Activated CD8-positive, alpha-beta memory T cell treated with anti-CD3 and anti-CD28 coated beads for 1 hour (primary cell): ENCODE data around the gene MAP2K7.

Experiments used
- DNase-seq, 2 donors: peaks; one replicate each; pipeline ENCODE4 v3.0.0-alpha.2; 2020; ENCODE audit warnings: low read depth in 1 of 2; ENCODE audit errors: extremely low read depth in 1 of 2

Gene MAP2K7

DNA sequence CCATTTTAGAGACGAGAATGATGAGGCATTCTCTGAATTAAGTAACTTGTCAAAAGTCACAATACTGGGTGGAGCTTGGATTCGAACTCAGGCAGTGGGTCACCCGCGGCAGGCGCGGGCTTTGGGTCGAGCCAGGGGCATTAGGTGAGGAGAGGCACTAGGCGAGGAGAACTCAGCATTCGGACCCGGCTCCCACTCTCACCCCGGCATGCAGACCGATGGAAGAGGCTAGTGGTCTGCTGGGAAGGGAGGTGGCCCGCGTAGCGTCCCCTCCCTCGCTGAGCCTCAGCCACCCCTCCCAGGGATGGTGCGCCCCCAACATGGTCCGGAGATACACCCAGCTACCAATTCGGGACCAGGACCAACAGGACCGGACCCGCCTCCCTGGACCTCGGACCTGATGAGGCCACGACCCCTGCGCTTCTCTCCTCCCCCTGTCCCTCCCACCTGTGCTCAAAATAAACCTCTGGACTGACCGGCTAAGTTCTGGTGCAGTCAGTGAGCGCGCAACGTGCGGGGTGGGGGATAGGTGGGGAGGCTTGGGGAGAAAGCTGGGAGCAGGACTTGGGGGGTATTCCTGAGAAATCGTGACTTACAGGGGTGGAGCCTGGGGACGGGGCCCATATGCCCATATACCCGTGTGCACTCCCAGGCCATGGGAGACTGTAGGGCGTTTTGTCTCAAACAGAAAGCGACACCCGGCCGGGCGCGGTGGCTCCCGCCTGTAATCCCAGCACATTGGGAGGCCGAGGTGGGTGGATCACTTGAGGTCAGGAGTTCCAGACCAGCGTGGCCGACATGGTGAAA lies 15.1 kb downstream of the MAP2K7 start:
- DNase-seq = no peak

DNA sequence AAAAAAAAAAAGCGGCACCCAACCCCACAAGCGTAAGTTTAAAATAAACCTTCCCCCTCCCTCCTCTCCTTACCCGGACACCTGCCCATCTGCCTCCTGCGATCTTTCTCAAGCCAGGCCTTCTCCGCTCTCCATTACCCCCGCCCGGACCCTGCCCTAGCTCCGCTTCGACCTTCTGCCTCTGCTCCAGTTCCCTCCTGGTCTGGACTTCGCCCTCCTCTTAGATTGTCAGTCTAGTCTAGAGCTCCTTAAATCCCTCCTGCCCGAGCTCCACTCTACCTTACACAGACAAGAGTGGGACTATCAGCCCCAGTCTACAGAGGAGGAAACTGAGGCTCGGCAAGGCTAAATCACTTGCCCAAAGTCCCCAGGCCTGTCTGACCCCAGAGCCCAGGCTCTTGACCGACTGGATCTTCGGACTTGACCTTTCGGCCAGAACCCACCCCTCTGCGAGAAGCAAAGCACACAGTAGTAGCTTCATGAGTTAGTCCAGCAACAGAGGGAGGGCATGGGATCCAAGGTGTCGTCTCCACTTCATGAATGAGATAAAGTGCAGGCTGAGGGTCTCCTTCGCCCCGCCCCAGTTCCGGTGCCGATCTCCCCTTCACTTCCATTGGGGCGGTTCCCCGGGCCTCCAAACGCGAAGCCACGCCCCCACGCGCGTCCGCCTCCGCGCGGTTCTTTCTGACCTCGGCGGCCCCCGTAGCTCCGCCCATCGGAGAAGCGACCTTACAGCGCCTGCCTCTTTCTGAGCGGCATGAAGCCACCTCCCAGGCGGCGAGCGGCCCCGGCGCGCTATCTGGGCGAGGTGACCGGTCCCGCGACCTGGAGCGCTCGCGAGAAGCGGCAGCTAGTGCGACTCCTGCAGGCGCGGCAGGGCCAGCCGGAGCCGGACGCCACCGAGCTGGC lies 16.2 kb downstream of the MAP2K7 start, which contains the start of gene SNAPC2:
Gene SNAPC2 (plus strand): TSS at position 729 of the 909 bp plus-strand sequence. CDS start 29 bp downstream, at position 758.
- DNase-seq = peak; percentile 89 to 93

GRCh38 chr19:7920519-7921301 lies 17.0 kb downstream of the MAP2K7 start:
- peak; percentile 100 for DNase-seq

DNA sequence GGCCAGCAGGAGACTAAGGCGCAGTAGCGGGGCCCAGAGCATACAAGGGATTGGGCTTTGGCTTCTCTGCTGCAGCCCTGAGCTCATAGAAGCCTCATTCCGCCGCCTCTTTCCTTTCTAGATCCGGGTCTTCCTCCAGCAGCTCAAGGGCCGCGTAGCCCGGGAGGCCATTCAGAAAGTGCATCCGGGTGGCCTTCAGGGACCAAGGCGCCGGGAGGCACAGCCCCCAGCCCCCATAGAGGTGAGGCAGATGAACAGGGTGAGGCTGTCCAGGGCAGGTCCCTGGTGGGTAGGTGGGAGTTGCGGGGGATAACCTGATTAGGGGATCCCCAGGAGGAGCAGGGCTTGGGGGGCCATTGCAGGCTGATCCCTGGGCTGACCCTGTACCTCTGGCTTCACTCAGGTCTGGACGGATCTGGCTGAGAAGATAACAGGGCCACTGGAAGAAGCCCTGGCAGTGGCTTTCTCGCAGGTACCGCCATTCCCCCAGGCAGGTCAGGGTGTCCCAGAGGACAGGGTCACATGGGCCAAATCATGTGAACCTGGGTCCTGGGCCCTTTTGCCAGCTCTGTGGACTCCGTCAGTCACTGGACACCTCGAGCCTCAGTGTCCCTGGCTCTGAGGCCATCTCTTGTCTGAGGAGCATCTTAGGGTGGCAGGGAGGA lies 17.8 kb downstream of the MAP2K7 start:
- DNase-seq = no peak

GRCh38 chr19:7921967-7922835 lies 18.5 kb downstream of the MAP2K7 start:
- DNase-seq = no peak

GRCh38 chr19:7922836-7923195 lies 19.1 kb downstream of the MAP2K7 start:
- DNase-seq = no peak

GRCh38 chr19:7923295-7924191 lies 19.9 kb downstream of the MAP2K7 start:
- no peak for DNase-seq

DNA sequence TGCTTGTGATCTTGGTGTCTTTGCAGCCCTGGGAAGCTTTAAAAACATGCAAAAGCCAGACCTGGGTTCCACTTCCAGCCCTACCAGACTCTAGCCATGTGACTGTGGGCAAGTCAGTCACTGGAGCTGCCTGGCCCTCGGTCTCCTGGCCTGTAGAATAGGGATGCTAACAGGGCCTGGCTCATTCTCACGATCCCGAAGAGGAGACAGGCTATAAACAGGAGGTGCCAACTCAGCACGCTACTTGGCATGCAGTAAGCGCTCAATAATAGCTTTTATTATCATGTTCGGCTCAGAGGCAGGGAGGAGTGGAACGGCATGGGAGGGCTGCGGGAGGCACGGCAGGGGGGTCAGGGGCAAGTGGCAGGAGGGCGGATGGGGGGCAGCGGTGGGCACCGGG lies 20.6 kb downstream of the MAP2K7 start:
- DNase-seq = no peak

DNA sequence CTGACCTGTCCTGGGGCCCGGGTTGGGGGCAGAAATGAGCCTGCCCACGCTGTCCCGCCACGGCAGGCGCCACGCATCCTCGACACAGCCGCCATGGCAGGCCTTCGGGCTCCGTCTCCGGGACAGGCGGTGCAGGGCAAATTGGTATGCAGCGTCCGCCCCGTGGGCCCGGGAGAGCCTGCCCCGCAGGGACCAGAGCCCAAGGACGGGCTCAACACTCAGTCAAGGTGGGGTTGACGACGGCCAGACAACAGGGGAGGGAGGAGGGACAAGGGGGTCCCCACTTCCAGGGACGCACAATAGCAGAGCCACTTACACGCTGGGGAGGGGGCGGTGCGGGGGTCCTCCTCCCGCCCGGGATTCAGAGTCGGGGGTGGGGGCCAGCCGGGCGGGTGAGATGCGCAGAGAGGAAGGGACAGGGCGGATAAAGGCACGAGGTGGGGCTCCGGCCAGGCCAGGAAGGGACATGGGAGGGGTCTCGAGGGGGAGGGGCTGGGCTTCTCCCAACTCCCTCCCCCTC lies 21.0 kb downstream of the MAP2K7 start:
- DNase-seq = no peak

GRCh38 chr19:7925171-7925851 lies 21.6 kb downstream of the MAP2K7 start:
- DNase-seq = peak; percentile 55 to 70

DNA sequence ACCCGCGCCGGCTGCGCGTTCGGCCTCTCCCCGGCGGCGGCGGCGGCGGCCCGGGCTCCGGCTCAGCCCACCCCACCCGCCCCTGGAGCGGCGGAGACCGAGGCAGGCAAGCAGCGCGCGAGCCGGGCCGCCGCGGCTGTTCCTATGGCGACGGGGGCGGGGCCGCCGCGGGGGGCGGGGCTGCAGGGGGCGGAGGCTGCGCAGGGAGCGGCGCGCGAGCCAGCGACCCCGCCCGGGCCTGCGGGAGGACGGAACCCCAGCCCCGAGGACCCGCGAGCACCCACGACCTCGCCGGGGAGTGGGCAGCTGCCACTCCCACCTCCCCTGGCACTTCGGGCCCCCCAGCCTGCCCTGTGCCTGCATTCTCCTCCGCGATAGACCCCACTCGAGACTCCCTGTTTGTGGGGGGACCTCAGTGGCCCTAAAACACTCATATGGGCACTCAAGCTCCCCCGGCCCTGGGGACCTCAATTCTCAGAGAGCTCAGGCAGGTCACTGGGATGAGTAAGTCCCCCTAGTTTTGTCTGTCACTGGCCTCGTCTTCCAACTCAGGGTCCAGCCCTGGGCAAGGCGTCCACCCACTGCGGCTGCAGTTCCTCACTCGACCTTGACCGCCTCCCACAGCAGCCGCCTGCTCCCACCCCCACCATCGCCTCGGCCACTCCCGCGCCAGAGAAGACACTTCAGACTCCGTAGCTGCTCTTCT lies 22.5 kb downstream of the MAP2K7 start, which contains the start of gene CTXN1:
Gene CTXN1 (minus strand): TSS at position 115 of the 706 bp plus-strand sequence. CDS start 597 bp downstream, outside the sequence.
- DNase-seq = peak in 1 of 2 donors; percentile 72

GRCh38 chr19:7926727-7927604 lies 23.3 kb downstream of the MAP2K7 start:
- no peak for DNase-seq

- DNase-seq = no peak
Observed at GRCh38 chr19:7927605-7928333, 24.1 kb downstream of the MAP2K7 start.

GRCh38 chr19:7928334-7928706 lies 24.6 kb downstream of the MAP2K7 start:
- DNase-seq = no peak
